HepG2 (cell line): Measurements from ENCODE around the gene ADH1C.

Source experiments
- JUNB ChIP-seq: sonication (generic); formaldehyde crosslinking; IDR thresholded peaks from 2 replicates; pipeline ENCODE4 v1.8.0; 2022; ENCODE audit warnings: missing genetic modification reagents, mild to moderate bottlenecking, borderline replicate concordance
- YY1 ChIP-seq: IDR thresholded peaks from 2 replicates; pipeline ENCODE4 v1.6.1; 2011; ENCODE audit warnings: low read length, low read depth, moderate library complexity, mild to moderate bottlenecking; ENCODE audit not compliant: insufficient read depth, insufficient replicate concordance

DNA sequence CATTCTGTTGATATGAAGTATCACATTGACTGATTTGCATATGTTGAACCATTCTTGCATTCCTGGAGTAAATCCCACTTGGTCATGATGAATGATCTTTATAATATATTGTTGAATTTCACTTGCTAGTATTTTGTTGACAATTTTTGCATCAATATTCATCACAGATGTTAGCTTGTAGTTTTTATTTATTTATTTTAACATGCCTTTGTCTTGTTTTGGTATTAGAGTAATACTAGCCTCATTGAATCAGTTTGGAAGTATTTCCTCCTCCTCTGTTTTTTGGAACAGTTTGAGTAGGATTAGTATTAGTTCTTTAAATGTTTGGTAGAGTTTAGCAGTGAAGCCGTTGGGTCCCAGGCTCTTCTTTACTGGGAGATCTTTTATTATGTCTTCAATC lies 13.9 kb upstream of the ADH1C start:
- no peak for TF ChIP-seq JUNB (CRISPR knock-in tag)
- no peak for TF ChIP-seq YY1
